Measurements from ENCODE around the gene SMYD3. TPM values are rescaled to one million over a fixed set of nuclear protein-coding genes. Genes with fewer than 3 reads are reported as not detected.

Gene SMYD3
- total and polyA plus RNA-seq, 10 of the 15 experiments (the other 5 are each of a cell fraction or from before 2014, with no cell fraction given): 18.3 to 54.0 (median 24.8) TPM

- TF ChIP-seq ZBTB33 (IDR thresholded peaks at IDR 0.05) (no peak), NFXL1 (IDR thresholded peaks at IDR 0.05; ENCODE audit: borderline replicate concordance) (no peak)
Observed at GRCh38 chr1:246104927-246105326, 402.2 kb downstream of the SMYD3 start (continued).

GRCh38 chr1:246099570-246099969, 407.5 kb downstream of the SMYD3 start:
- H3K27ac ChIP-seq (ENCODE audit: control insufficient read depth, insufficient read depth): no peak overlapping the region
- FAIRE-seq (no peak), DNase-seq (ENCODE audit: low read depth, low spot score) (no peak), ATAC-seq (no peak)
- no peaks in the 10 kb centered on the region for H3K4me1 ChIP-seq (ENCODE audit: control insufficient read depth, insufficient read depth, low read length)
- ChIA-PET CTCF (interaction anchor here (1.5 kb wide), 1 partner anchor 9 kb away, joined by 6 read pairs; no protein-coding TSS in a partner anchor), POLR2A (no interaction called here), SMC1A (ENCODE audit: uncharacterized antibody, unreplicated experiment) (interaction anchor here (1.1 kb wide), 1 partner anchor 16 kb away, joined by 4 read pairs; no protein-coding TSS in a partner anchor), RAD21 (ENCODE audit: unreplicated experiment) (no interaction called here)
- no peak overlapping the region for H3K4me2 ChIP-seq (ENCODE audit: control insufficient read depth, insufficient read depth)
- no peaks in the 10 kb centered on the region for H3K79me2 ChIP-seq (ENCODE audit: control insufficient read depth, insufficient read depth, low read length)
- H3K9ac ChIP-seq (ENCODE audit: control insufficient read depth, insufficient read depth, low read length): no peak overlapping the region
- H3K9me3 ChIP-seq (replicated peaks; ENCODE audit: control insufficient read depth, insufficient read depth, low read length): no peaks in the 10 kb centered on the region
- intact Hi-C loops (cut with micrococcal nuclease; ENCODE audit: unreplicated experiment) (no loop called here), in situ Hi-C loops (cut with MboI) (no loop called here)
- H3K4me3 ChIP-seq: no peak overlapping the region
- no TSS peak for BruUV-seq (replicated peaks)
- H3K36me3 ChIP-seq (ENCODE audit: control insufficient read depth in 2 of 2, insufficient read depth in 2 of 2, low read length in 1 of 2): no peaks in the 10 kb centered on the region
- no peaks in the 10 kb centered on the region for H3K27me3 ChIP-seq (replicated peaks in 1 of 2; ENCODE audit: control insufficient read depth in 2 of 2, insufficient read depth in 2 of 2, low read length in 1 of 2)
- 99% methylated on average over 3 of the region's 3 CpGs for WGBS (ENCODE audit: insufficient coverage, insufficient replicate concordance, low lambda C conversion rate, missing lambda C conversion rate)
- H2AFZ ChIP-seq (ENCODE audit: control insufficient read depth, low read depth, low read length): no peak overlapping the region
- H4K20me1 ChIP-seq (ENCODE audit: control insufficient read depth, insufficient read depth): no peaks in the 10 kb centered on the region
- TF ChIP-seq POLR2AphosphoS2 (IDR thresholded peaks at IDR 0.05; ENCODE audit: low read depth, low read length) (no peak), MEF2B (IDR thresholded peaks at IDR 0.05; ENCODE audit: partially characterized antibody, poor library complexity, severe bottlenecking) (no peak), POLR2A (IDR thresholded peaks at IDR 0.05; ENCODE audit: low read depth, low read length) (no peak), ZNF24 (IDR thresholded peaks at IDR 0.05) (no peak), USF2 (IDR thresholded peaks at IDR 0.05; ENCODE audit: borderline replicate concordance, low read depth, low read length) (no peak), JUNB (IDR thresholded peaks at IDR 0.05) (no peak), ZNF592 (IDR thresholded peaks at IDR 0.05) (no peak), REST (IDR thresholded peaks at IDR 0.05; ENCODE audit: low read depth, low read length) (no peak), RBBP5 (conservative IDR thresholded peaks at IDR 0.05) (no peak), CREM (IDR thresholded peaks at IDR 0.05; ENCODE audit: low read depth) (no peak), SIX5 (IDR thresholded peaks at IDR 0.05; ENCODE audit: low read depth, low read length, severe bottlenecking) (no peak)
